HG03025 (cell line): ENCODE measurements around the gene PXDC1.
"Not testable (repeated sequence)": the region's sequence is repeated elsewhere in the genome, so short reads cannot be mapped to it uniquely, and the experiment has no call there.

ENCODE experiments used
- ATAC-seq: cut with Tn5 transposase; IDR thresholded peaks from one replicate; pipeline ENCODE4 v1.9.1; 2021; ENCODE audit warnings: mild to moderate bottlenecking, moderate library complexity; ENCODE audit not compliant: unreplicated experiment, low FRiP score

PXDC1 gene

DNA sequence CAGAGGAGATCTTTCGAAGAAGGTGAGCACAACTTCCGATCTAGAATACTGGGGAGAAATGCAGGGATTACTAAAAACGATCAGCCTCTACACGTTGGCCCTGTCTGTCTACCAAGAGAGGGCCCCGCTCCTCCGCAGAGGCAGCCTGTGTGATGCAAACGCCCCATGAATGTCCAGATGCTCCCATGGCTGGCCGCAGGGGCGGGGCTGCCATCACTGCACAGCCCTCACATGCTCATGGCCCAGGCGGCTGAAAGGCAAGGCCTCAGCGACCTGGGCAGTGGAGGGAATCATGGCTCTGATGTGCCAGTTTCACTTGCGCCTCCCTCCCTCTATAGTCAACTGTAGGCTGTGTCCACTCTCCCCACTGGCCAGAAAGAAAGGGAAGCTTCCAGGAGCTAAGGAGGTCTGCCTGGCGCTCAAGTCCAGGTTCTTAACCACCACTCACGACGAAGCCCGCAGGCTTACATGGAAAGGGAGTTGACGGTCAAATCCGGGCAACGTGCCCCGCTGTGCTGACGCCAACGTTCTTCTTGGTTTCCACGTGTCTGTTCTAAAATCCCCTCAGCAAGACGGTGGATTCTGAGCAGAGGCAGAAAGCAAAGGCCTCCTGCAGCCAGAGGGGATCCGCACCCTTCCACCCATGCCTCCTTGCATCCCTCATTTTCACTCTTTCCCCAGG lies 14.2 kb downstream of the PXDC1 start:
- ATAC-seq: no peak

- no peak for ATAC-seq
These were observed 16.4 kb downstream of the PXDC1 start for GRCh38 chr6:3735029-3735605.

DNA sequence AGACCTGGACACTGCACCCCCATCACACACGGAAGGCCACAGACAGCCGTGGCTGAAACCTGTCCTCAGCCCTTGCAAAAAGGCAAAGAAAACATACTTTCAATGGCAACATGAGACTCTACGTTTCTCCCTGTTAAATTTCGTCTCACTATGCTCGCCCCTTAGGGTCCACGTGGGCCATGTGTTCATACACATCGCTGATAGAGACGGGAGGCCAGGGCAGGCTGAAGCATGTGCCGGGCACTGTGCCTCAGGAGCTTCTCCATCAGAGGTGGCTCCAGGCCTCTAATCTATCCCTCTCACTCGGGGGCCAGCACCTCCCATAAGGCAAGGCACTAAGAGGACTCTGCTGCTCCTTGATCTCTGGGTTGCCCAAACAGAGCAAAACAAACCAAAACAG lies 17.5 kb downstream of the PXDC1 start:
- no peak for ATAC-seq

DNA sequence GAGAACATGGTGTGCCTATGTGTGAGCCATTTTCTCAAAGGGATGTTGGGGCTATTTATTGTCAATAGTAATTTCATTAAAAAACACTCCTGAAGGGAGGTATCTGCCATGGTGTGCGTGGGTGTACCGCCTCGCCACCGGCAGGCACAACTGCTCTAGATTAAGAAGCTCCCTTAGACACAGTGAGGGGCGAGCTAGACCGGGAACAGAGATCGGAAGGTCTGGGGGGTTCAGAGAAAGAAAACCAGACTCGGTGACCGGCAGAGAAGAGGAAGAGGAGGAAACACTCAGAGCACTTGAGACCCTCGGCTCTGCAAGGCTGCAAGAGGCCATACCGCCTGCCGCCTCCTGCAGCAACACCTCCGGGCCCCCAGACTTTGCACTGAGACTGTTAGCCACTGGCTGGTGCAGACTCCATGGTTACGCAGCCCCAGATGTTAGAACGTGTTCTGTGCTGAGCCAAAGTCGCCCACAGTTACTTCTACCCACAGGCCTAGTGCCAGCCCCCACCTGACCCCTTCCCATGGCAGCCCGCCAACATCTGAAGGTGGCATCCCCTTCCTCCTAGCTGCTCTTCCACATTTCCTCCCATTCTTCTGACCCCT lies 18.1 kb downstream of the PXDC1 start:
- ATAC-seq: no peak

GRCh38 chr6:3732345-3733141 lies 19.0 kb downstream of the PXDC1 start:
- ATAC-seq: no peak

- ATAC-seq: no peak
These were observed 19.8 kb downstream of the PXDC1 start for GRCh38 chr6:3731700-3732099.

- no peak for ATAC-seq
These were observed 21.7 kb downstream of the PXDC1 start for GRCh38 chr6:3729603-3730344.

- no peak for ATAC-seq
These were observed 23.9 kb downstream of the PXDC1 start for GRCh38 chr6:3727593-3728108.

DNA sequence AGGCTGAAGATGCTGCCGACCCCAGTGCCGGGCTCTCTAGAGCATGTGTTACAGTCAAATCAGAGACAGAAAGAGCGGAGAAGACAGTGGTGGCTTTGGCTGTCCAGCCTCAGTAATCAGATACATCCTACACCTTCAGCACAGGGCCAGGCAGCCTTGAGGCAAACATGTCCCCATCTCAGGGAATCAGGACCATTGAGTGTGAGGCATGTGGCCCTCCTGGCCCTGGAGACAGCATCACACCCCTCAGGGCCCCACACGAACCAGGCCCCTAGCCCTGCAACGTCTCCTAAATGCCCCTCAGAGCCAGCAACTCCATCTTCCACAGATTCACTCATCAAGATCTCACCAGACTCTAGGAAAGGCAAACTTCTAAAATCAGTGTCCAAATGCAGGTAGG lies 24.5 kb downstream of the PXDC1 start:
- ATAC-seq: no peak

GRCh38 chr6:3726421-3726820 lies 25.1 kb downstream of the PXDC1 start:
- ATAC-seq: no peak

GRCh38 chr6:3725145-3726047 lies 26.1 kb downstream of the PXDC1 start:
- no peak for ATAC-seq

GRCh38 chr6:3724451-3725144 lies 26.9 kb downstream of the PXDC1 start:
- ATAC-seq: no peak

- no peak for ATAC-seq
These were observed 27.5 kb downstream of the PXDC1 start for GRCh38 chr6:3723966-3724365.

- no peak for ATAC-seq
These were observed 28.3 kb downstream of the PXDC1 start for GRCh38 chr6:3723251-3723650.

DNA sequence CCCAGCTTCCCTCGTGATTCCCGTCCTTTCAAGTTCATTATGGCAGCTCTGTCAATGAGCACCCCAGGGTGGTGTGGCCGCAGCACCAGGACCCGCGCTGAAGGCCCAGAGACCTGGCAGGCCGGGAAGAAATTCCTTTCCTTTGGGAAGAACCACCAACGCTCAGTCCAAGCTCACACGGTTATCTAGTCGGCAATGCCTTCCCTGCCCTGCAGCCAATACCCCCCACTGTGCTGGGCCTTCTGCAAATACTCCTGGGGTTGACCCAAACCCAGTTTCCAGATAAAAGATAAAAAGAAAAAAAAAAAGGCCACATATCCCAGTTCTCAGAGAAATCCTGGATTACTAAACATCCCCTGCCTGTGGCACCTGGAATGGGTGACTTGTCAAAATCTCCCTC lies 28.7 kb downstream of the PXDC1 start:
- no peak for ATAC-seq

GRCh38 chr6:3721810-3722621 lies 29.5 kb downstream of the PXDC1 start:
- ATAC-seq: no peak

DNA sequence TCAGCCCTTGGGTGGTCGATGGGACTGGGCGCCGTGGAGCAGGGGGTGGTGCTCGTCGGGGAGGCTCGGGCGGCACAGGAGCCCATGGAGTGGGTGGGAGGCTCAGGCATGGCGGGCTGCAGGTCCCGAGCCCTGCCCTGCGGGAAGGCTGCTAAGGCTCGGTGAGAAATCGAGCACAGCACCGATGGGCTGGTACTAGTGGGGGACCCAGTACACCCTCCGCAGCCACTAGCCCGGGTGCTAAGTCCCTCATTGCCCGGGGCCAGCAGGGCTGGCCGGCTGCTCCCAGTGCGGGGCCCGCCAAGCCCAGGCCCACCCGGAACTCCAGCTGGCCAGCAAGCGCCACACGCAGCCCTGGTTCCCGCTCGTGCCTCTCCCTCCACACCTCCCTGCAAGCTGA lies 30.7 kb downstream of the PXDC1 start:
- ATAC-seq: not testable (repeated sequence)
